Lower lobe of right lung (tissue), 2 donors: ENCODE results near the gene UCN. TPM values are rescaled to one million over a fixed set of nuclear protein-coding genes. Genes with fewer than 3 reads are reported as not detected.
A peak's percentile ranks its signal among the peaks of the same experiment; 100 is the strongest.
"Not testable (repeated sequence)": the region's sequence is repeated elsewhere in the genome, so short reads cannot be mapped to it uniquely, and the experiment has no call there.

ENCODE experiments used
- ATAC-seq, 2 donors: fragments of 200-7000 bp; cut with Tn5 transposase; one replicate each; pipeline ENCODE4 v1.9.1; 2020 to 2022; ENCODE audit warnings: mild to moderate bottlenecking in 2 of 2, moderate library complexity in 2 of 2
- DNase-seq: peaks from one replicate; pipeline ENCODE4 v3.0.0-alpha.2; 2020
- H3K27ac ChIP-seq: fragments of 200-600 bp; one replicate; pipeline ENCODE4 v1.8.0; 2022
- H3K27me3 ChIP-seq: fragments of 200-600 bp; one replicate; pipeline ENCODE4 v1.8.0; 2022; ENCODE audit warnings: low read depth
- H3K36me3 ChIP-seq: fragments of 200-600 bp; one replicate; pipeline ENCODE4 v1.8.0; 2022; ENCODE audit warnings: mild to moderate bottlenecking
- H3K4me1 ChIP-seq: fragments of 200-600 bp; one replicate; pipeline ENCODE4 v1.8.0; 2022
- H3K4me3 ChIP-seq: fragments of 200-600 bp; one replicate; pipeline ENCODE4 v1.8.0; 2022; ENCODE audit warnings: mild to moderate bottlenecking
- H3K9me3 ChIP-seq: fragments of 200-600 bp; one replicate; pipeline ENCODE4 v1.8.0; 2022
- CTCF ChIP-seq: fragments of 200-600 bp; IDR thresholded peaks from one replicate; pipeline ENCODE4 v1.8.0; 2022; ENCODE audit warnings: antibody characterized with exemption, mild to moderate bottlenecking
- intact Hi-C: fragments of 100-400 bp; cut with DNase I; formaldehyde crosslinking; loops from one replicate; pipeline ENCODE4 v1.11.0; 2022
- long read RNA-seq: library from polyadenylated mRNA; unstranded; transcript quantifications from one replicate; pipeline ENCODE4 v2.0.0, GENCODE V29; 2021
- total RNA-seq: library from RNA; stranded (reverse); fragmentation: NEBNext Ultra II Directional; extraction: Animal tissue kit (Norgen Biotek cat#: 25700); gene quantifications from one replicate; pipeline ENCODE4 v1.2.1, GENCODE V29; 2021
- donor health status: DM: no; HTN: yes; CAD: no; lungs with severe emphysema.

UCN gene
- 4.0 TPM for total RNA-seq
- long read RNA-seq, partial matches to known transcripts = 0 of 5 reads
- long read RNA-seq, other reads (novel, unspliced or antisense) = 1 of 5 reads

- DNase-seq = peak; percentile 51
- intact Hi-C loops = no loop called here
Measured at GRCh38 chr2:27308359-27308881, at the start of gene UCN. Gene UCN, minus strand, starts transcription at chr2:27308445. Its CDS starts 550 bp downstream, at chr2:27307895.

GRCh38 chr2:27356382-27357181 is 48.3 kb upstream of the UCN start, which contains the start of gene GTF3C2:
Gene GTF3C2, minus strand, starts transcription at chr2:27356764. Its CDS starts 13,210 bp downstream, at chr2:27343554.
- DNase-seq = peak; percentile 96
- Histone ChIP-seq H3K36me3 (no peaks in the 10 kb centered on the region), H3K27ac (peak within 1 kb of the TSS; percentile 95), H3K4me1 (peaks cover 43% of the 10 kb centered on the region), H3K27me3 (no peaks in the 10 kb centered on the region), H3K4me3 (peak within 1 kb of the TSS; percentile 99), H3K9me3 (no peaks in the 10 kb centered on the region)
- peak; percentile 11 for TF ChIP-seq CTCF
- intact Hi-C loops = no loop called here
- peak; percentile 98 to 99 for ATAC-seq

More at GRCh38 chr2:27308359-27308881, at the start of gene UCN:
- Histone ChIP-seq H3K27me3 (peaks cover 42% of the 10 kb centered on the region), H3K4me3 (no peak within 1 kb of the TSS), H3K36me3 (peaks cover 23% of the 10 kb centered on the region), H3K9me3 (no peaks in the 10 kb centered on the region), H3K27ac (no peak within 1 kb of the TSS), H3K4me1 (peaks cover 14% of the 10 kb centered on the region)
- peak; percentile 20 to 37 for ATAC-seq
- TF ChIP-seq CTCF = no peak

GRCh38 chr2:27356056-27356381 is 47.8 kb upstream of the UCN start:
- intact Hi-C loops = no loop called here
- no peak for TF ChIP-seq CTCF
- H3K4me1 ChIP-seq = peaks cover 43% of the 10 kb centered on the region

GRCh38 chr2:27354597-27354927 is 46.3 kb upstream of the UCN start:
- Histone ChIP-seq H3K36me3 (peaks cover 11% of the 10 kb centered on the region), H3K4me3 (no peak overlapping the region), H3K27ac (no peak overlapping the region), H3K9me3 (no peaks in the 10 kb centered on the region), H3K4me1 (peaks cover 43% of the 10 kb centered on the region), H3K27me3 (no peaks in the 10 kb centered on the region)
- ATAC-seq = no peak
- intact Hi-C loops = no loop called here
- no peak for TF ChIP-seq CTCF
- DNase-seq = no peak

More at GRCh38 chr2:27356056-27356381, 47.8 kb upstream of the UCN start:
- Histone ChIP-seq H3K27me3 (no peaks in the 10 kb centered on the region), H3K27ac (peak overlapping the region; percentile 95), H3K4me3 (peak overlapping the region; percentile 99), H3K9me3 (no peaks in the 10 kb centered on the region), H3K36me3 (no peaks in the 10 kb centered on the region)
- DNase-seq (peak; percentile 78), ATAC-seq (peak; percentile 54 to 57)

- Histone ChIP-seq H3K36me3 (peaks cover 11% of the 10 kb centered on the region), H3K27me3 (no peaks in the 10 kb centered on the region), H3K9me3 (no peaks in the 10 kb centered on the region), H3K4me1 (peaks cover 43% of the 10 kb centered on the region), H3K27ac (no peak overlapping the region), H3K4me3 (no peak overlapping the region)
- TF ChIP-seq CTCF = no peak
- no peak for DNase-seq
- ATAC-seq = no peak
- intact Hi-C loops = no loop called here
Measured at GRCh38 chr2:27353762-27354596, 45.7 kb upstream of the UCN start.

GRCh38 chr2:27353386-27353761 is 45.1 kb upstream of the UCN start:
- H3K9me3 ChIP-seq, ATAC-seq, intact Hi-C loops, H3K27ac ChIP-seq, H3K27me3 ChIP-seq, DNase-seq, H3K4me3 ChIP-seq: not testable (repeated sequence)
- peaks cover 42% of the 10 kb centered on the region for H3K4me1 ChIP-seq
- H3K36me3 ChIP-seq = peaks cover 11% of the 10 kb centered on the region
